ENCODE data around the gene THRA.

THRA gene

DNA sequence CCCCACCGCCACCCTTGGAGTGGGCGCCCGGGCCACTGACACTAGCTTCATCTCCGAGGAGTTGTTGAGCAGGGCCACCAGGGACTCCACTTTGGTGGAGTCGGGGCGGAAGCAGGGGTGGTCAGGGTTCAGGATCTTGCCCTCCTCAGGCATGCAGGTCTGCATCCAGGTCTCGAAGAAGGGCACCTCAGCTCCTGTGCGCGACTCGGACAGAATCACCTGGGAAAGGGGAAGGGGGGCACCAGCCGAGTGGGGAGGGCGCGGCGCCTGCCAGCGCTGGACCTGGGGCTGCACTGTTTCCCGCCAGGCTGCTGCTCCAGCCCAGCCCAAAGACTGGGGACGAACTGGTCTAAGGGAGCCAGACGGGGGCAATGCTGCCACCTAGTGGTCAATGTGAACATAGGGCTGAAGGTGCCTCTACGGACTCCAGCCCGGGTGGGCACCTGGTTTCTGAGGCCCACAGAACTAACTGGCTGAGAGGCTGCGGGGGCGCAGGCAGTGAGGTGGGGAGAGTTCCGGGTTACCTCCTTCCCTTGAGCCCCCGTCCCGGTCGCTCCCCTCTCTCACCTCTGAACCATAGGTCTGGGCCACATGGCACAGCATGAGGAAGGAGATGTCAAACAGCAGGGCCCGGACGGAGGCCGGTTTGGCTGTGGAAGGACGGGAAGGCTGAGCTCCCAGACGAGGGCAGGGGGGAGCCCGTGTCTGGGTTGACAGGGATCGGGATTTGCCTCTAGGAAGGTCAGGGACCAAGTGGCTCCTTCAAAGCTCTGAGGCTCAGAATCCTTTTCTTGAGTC is 35.8 kb upstream of the THRA start:
- peak; percentile 40 for DNase-seq

DNA sequence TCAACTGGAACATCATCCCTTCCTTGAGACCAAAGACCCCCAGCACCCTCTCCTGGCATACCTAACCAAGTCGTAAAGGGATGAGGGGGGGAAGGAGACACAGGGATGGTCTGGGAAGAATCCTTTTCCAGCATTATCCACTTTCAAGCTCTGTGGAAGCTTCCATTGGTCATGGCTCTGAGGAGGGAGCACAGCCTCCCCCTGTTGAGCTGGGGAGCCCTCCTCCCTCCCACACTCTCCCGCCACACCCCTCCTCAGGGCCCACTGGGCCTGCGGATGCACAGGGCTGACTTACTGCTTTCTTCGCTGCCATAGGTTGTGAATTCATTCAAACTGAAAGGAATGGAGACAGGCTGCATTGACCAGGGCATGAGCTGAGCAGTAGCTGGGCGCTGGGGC is 35.2 kb upstream of the THRA start:
- no peak for DNase-seq

DNA sequence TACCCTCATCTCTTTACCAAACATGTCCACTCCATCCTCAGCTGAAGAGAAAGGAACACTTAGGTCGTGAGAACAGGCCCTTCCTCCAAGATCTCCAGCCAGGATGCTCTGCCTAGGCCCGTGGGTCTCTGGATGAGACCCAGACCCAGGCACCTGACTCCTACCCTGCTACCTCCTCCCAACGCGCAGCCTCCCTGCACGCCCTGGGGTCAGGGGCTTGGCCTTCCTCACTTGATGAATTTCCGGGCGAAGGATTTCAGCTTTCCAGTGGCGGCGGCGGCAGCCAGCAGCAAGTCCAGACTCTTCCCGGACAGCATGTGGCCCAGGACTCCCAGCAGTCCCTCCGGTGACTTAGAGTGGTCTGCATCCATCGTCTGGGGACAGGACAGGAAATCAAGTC is 34.2 kb upstream of the THRA start:
- DNase-seq, result no peak

DNA sequence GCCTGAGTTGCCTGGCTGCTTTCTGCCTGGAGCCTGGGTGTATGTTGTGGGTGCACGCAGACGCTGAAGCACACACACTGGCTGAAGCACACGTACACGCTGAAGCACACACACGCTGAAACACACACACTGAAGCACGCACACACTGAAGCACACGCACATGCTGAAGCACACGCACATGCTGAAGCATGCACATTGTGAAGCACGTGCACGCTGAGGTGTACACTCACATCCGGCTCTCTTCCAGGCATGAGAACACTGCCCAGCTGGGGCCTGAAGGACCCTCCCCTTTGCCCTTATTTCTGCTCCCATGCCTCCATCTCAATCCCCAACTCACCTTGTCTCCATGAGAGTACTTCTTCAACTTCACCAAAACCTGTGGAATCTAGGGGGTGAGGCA is 31.1 kb upstream of the THRA start:
- DNase-seq, result no peak

DNA sequence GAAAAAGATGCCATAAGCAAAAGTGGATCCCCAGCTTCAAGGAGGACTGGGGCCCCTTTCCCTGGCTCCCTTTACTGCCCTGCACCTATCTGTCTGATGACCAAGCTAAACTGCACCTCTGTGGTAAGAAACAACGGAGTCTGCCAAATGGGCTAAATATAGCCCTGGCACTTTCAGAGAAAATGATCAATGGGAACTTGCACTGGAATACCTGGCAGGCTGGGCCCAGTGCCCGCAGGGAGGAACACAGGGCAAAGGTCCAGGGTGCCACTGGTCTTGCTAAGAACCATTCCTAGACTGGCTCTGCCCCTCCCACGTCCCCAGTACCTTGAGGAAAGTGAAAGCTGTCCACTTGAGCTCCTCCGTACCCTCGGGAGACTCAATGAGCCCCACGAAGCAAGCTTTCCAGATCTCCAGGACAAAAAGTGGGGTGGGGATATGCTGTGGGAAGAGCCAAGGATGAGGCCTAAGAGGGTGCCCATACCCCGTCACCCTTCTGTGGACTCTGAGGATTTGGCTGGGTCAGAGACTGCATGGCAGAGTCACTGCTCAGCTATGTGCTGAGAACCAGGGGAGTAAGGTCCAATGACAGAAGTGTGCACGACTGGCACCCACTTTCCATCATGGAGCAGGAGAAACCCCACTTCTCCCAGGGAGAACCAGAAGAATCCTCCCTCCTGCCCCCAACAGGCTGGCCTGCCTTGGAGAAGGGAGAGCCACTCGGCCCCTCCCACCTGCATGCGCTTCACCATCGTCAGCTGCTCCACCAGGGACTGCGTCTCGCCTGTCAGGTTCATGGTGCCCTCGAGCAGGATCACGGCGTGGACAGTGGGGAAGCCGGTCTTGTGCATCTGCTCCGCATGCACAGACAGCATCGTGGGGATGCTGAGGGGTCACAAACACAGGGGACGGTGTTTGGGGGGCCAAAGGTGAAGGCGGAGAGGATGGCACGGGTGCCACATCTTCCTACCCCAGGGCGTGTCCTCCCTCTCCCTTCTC is 30.1 kb upstream of the THRA start:
- no peak for DNase-seq

DNA sequence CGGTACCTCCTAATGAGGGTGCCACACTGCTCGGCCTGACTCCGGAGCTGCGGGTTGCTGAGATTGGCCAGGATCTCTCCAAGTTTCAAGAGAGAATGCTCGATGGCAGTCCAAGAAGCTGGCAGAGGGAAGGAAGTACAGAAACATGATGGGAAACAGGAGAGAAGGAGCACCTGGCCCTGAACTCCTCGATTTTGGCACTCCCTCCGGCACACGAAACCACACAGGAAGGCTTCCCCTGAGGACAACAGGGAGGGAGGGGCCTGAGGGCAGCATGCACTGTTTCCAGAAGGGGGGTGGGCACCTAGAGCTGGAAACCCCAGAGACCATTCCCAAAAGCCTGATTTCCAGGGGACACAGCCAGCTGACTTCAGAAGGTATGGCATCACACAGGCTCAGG is 29.4 kb upstream of the THRA start:
- DNase-seq, result no peak

DNA sequence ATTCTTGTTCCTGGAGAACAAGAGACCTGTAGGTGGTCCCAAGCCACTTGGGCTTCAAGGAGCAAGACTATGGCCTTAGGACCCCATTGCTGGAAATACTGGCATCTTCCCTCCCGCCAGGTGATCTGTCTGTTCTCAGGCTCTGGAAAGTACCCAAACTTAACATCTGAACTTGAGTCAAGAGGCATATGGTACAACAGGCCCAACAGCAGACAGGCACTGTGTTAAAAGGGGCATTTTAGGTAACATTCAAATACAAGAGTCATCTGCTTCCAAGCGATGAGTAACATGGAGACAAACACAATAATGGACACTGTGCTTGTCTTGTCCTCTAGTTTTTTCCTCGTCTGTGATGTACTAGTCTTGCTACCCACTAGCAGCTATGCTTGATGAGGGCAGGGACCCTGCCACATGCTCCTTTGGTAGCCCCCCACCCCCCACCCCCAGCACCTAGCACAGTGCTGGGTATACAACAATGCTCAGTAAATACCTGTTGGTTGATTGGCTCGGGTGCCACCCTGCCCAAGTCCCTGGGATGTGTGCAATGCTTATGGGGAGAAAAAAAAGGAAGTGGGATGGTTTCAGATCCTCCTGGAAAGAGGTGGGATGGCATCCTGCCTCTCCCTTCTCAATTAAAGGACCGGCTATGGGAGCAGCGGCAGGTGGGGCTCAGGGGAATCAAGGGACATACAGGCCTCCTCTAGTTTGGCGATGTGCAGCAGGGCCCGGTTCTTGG is 28.2 kb upstream of the THRA start:
- no peak for DNase-seq

DNA sequence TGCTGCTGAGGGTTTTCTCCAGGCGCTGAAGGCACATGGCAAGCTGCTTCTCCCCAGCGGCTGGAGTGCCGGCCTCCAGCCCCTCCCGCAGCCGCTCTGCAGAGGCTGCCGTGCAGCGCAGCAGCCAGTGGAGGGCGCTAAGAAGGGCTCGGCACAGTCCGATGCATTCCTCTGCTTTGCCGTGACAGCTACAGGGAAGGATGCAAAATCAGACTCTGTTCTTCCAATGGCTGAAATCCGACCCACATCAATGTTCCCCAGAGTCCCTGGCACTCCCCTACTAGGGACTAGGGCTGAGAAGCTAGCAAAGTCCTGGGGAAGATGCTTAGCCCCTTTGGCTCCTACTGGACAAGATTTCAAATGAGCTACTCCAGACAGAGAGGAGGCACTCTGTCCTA is 27.6 kb upstream of the THRA start:
- DNase-seq, result no peak

DNA sequence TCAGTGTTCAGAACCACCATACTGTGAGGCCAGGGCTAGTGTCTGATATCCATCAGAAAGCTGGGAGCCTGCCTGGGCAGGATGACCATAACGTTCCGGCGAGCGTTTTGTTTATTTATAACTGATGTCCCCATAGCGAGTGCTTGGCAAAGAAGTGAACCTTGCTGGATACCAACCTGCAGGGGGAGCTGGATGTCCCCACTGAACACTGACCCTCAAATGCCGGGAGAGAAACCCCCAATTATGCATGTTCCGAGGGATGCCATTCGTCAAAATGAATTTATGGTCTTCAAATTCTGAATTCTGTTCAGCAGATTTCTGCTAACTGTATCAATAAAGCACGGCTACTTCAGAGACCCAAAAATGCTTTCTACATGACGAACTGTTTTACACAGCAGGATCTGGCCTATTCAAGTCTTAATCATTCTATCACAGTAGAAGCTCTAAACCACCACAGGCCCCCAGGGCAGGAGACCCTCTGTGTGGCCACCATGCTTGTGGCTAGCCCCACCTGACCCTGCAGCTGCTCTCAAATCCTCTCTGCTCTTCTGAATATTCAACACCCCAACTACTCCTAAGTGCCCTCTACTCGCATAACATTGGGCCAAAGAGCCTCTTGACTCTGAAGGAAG is 23.8 kb upstream of the THRA start:
- no peak for DNase-seq

DNA sequence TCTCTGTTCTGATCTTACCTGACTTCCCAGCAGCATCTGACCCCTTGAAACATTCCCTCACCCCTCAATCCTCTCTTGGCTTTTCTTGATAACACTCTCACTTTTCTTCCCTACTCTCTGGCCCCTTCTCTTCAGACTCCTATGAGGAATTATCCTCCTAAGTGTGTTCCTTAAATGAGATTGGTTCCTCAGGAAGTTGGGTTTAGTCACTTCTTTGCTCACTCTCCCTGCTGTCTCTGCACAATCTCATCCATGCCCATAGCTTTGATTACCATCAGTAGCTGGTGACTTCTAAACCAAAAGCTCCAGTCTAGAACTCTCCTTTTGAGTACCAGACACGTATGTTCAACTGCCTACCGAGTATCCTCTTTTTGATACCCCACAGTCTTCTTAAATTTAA is 21.6 kb upstream of the THRA start:
- DNase-seq, result no peak

DNA sequence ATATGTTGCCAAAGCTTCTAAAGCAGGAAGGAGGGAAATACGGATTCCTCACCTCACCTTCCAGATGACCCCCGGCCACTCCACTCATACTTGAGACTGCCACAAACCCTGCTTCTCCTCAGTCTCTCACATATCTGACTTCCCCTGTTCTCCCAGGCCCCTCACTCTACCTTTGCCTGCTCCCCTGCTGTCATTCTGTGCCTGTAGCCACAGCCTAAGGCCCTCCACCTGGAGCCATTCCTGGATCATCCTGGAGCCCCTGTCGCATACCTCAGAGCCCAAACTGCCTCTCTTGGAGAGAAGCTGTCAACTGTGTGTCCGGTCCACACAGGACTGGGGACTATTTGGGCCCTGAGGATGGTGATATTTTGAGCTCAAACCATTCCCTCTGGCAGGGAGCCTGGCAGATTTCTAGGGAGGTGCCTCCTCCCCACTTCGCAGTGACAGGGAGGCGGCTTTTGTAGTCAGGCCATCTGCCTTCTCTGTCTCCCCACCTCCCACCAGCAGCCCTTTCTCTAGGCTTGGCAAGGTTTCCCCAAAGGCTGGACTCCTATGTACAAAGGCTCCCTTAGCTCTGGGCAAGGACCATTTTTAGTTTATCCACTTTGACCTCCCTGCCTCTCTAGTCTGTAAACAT is 6.3 kb upstream of the THRA start:
- peak; percentile 51 for DNase-seq

DNA sequence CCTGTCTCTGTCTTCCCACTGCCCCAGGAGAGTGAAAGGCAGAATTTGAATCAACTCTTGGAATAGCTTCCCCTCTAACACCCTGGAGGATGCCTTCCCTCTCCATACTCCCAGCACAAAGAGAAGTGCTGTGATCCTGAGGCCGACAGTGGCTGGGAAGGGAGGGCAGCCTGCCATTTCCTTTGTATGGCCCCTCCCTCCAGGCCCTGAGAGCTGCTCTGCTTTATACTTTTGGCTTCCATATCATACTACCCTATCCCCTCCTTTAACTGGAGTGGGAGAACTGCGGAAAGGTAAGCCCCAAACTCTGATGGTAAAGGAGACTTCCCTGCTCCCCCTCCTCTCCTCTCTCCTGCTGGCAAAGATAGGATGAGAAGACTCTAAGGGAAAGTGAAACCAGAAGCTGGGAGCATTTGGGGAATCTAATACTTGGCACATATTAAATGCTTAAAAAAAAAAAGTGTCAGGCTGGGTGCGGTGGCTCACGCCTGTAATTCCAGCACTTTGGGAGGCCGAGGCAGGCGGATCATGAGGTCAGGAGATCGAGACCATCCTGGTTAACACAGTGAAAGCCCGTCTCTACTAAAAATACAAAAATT is 4.5 kb upstream of the THRA start:
- DNase-seq, result no peak

DNA sequence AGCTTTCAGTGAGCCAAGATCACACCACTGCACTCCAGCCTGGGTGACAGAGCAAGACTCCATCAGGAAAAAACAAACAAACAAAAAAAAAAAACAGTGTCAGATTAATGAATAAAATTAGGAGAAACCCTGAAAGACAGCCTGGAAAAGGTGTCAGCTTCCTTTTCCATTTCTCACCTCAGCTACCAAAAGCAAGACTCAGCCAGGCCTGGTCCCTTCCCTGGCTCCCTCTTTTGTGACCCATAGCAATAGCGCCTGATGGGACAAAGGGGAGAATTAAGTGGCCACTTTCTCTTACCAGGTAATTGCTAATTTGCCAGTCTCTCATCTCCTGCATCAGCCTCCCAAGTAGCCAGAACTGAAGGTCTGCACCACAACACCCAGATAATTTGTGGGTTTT is 3.9 kb upstream of the THRA start:
- DNase-seq, result no peak

DNA sequence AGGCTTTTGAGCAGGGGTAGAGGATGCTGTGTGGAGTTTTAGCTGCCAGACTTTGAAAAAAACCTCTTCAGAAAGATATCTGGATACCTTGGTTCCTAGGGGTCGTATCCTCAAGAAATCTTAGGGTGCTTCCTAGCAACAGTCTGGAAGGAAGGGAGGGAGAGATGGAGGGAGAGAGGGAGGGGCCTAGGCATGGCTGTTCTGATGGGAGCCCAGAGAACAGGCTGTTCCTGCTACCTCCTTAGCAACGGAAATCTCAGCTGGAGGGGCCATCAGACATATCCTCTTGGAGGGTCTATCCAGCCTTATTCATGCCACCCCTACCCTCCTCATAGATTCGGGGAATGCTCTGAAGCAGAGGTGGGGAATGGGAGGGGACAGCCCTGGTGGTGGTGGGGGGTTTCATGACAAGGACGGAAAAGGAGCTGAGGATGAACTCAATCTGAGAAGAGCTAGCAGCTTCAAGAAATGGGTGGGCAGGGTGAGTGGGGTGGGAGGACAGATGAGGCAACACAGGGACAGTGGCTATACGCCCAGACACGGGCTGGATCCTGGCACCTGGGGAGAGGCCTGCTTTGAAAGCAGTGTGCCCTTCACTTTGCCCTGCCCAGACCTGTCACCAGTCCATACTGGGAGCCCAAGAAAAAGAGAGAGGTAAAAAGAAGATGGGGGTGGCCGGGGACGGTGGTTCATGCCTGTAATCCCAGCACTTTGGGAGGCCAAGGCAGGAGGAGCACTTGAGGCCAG is 2.9 kb upstream of the THRA start:
- no peak for DNase-seq

DNA sequence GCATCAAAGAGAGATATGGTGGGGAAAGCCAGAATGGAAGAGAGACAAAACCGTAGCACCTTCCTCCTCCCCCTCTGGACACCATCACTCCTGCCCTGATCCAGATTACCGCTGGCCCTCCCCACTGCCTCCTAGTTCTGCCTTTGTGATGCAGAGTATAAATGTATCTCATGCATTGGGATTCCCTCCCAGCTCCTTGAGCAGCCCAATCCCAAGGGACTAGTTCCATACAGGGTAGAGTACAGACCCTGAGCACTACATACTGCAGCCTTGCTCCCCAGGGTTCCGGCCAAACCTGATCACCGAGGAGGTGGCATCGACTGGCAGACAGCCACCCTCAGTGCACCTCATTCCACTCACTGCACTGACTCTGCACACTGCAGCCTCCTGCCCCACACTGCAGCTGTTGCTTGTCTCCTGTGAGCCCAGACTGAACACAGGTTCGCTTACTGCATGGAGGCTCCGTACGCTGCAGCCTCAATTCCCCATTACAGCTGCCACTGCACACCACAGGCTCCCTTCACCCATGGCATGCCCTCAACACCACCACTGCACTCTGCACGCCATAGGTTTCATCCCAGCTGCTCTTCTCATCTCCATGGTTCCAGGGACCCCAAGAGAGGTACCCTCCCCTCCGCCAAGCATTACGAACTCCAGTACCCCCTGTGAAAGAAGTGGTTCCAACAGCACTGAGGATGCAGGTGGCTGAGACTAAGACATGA is 1.7 kb upstream of the THRA start:
- DNase-seq, result no peak

DNA sequence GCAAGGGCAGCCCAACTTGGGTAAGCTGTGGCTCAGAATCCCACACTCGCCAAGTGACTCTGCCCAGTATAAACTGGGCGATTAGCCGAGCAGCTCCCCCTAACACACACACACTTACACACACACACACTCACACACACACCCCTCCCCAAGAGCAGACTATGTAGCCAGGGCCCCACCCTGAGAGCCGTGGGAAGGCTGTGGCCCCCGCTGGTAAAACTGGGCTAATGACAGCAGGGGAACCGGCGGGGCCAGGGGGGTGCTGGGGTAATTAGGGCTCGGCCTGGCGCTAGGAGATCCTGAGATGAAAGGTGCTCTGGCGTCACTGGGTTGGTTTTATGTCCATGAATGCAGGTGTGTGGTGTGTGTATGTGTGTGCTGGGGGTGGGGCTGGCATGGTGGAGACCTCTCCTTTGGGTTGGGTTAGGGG is 1.1 kb upstream of the THRA start:
- DNase-seq, result no peak

DNA sequence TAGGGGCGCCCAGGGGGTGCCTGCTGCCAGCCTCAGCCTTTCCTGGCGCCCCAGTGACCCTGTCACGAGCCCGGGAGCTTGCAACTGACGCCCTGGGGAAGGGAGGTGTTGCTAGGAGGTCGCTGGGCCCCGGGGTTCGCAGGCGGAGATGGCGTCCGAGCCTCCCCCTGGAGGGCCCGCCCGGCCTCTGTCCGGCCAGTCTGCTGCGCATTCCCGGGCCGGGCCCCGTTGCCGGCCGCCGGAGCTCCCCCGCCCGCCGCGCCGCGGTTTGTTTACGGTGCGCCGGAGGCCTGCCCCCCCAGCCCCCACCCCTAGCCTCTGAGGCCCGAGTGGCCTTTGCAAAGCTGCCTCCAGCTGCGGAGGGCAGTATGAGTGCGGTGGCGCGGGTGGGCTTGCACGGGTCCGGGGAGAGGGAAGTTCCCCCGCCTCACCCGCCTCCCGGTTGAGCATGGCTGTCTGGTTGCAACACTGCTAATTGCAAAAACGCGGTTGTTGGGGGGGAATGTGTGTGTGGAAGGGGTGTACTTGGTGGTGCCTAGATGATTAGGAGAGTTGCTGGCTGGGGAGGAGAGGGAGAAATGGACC is 514 bp downstream of the THRA start:
- no peak for DNase-seq

DNA sequence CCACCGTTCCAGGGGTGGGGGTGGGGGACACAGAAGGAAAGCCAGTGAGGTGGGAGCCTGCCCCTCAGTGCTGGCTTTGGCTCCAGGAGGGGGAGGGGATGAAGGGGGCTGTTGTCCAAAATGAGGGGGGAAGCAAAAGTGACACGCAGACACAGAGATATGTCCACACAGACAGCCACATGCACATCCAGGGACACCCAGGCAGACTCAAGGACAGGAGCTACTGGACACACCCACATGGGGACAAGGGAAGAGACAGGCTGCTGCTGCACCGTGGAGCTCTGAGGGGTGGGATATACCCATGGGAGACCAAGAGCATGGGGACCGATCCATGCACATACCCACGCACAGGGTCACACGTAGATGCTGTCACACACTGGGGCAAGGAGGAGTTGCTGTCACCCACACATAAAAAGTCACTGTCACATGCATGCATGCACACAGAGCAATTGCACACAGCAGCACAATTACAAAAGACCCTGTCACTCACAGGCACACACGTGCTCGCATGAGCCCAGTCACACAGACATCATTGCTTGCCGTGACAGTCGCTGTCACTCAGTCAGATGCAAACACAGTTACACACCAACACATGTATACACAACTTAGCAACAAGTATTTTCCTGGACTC is 1.3 kb downstream of the THRA start:
- no peak for DNase-seq

DNA sequence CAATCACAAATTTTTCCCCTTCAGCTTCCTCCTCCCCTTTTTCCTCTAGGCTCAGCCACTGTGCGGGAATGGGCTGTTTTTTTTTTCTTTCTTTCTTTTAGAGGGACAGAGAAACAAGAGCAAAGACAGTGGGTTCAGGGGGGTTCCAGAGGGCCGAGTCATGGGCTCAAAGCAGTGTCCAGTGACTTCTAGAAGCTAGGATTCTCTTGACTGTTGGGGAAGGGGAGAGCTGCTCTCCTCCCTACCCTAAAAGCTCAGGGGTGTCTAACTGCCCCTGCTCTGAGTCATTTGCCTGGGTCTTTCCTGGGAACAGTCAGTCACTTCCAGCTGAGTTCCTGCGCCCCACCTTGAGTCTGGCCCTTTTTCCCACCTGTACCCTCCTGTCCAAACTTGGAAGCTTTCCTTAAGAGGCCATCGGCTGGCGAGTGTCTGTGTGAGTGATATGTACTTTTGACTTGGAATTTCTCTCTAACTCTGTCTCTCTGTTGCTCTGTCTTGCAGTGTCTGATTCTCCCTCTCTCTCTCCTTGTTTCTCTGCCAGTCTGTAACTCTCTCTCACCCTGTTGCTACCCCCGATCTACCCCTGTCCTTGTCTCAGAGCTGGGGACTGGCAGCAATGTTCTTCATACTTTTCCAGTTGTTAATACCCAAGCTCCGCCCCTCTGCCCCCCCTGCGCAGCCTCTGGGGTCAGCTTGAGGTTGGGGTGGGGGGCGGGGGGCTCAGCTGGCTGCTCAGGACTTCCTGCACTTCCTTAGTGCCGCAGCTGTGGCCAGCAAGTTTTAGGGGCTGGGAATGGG is 2.4 kb downstream of the THRA start:
- no peak for DNase-seq
